Measurements from ENCODE around the gene FREY1.

The FREY1 gene

DNA sequence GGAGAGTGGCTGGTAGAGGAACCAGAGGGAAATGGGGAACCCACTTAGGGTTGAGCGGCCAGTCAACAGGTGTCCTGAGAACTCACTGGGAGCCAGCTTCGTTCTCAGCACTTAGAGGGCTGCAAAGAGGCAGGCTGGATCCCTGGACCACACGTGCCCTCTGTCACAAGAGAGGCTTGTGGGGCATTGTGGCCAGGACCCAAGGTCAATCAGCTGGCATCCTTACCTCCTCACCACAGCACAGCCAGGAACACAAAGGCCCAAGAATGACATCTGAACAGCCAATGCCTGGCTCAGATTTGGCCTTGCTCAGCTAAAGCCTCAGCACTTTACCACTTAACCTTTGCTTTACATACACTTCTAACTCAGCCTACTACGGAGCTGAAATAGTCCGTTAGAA lies 14.2 kb downstream of the FREY1 start:
- DNase-seq = no peak

DNA sequence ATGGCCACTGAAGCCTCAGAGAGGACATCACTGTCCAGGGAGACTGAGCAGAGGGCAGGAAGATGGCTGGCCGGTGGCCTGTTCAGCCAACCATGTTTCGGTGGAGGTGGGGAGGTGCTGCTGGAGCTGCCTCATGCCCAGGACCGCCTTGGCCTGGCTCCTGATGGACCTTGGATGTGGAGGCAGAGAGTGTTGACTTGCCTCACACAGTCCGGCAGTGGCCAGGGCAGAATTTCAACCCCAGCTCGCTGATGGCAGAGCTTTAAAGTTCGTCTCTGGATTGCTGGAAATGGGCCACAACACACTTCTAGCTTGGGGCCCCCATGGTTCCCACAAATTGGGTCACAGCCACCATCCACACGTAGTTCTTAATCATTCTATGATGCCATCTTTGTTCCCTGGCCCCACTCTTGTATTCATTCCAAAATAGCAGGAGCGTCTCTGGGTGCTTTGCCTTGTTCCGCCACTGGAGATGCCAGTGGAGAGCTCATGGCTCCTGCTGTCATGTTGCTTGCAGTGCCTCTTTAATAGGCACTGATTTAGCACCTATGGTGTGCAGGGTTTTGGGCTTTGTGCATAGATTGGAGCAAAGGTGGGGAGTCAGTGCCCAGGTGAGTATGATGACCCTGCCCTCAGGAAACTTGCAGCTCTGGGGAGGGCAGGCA lies 16.1 kb downstream of the FREY1 start:
- DNase-seq = no peak

DNA sequence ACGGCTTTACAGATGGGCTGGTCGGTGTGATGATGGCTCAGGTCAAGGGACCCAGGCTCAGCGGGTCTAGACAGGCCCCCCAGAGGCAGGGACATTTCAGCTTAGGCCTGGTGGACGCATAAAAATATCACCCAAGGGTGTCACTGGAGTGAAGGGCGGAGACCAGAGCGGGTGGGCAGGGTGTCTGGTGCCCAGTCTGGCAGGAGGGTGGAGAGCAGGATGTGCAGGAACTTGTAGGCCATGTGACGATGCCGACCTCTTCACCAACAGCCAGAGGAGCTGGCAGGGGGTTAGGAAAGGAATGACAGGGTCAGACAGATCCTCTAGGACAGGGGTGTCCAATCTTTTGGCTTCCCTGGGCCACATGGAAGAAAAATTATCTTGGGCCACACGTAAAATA lies 17.1 kb downstream of the FREY1 start:
- no peak for DNase-seq

DNA sequence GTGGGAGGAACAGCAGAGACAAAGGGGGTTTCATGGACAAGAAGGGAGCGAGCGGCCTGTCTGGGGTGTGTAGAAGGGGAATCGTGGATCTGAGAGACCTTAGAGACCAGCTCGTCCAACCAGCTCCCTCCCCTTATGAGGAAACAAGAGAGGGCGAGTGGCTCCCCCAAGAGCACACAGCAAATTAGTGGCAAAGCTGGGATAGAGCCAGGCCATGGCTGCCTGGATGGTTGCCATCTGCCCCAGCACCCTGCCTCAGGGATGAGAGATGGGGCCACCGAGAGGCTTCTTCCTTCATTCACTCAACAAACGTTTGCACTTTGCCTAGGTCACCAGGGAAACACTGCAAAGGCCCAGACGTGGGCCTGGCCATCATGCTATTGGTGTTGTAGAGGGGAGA lies 17.5 kb downstream of the FREY1 start:
- no peak for DNase-seq

DNA sequence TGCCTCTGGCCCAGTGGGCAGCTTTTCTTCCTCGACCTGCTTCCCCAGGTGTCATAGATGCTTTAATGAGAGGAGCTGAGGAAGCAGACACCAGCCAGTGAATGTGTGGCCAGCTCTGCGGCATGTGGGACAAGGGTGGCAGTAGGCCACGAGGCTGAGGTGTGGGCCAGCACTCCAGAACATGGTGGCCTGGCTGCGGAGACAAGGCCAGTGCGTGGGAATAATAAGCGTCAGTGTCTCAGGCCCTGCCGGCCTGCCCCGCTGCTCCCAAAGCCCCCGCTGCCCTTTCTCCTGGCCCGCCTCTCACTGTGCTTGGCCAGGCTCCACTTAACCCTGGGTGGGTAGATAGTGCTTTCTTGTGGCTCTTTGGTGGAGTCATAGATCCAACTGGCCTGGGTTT lies 19.5 kb downstream of the FREY1 start:
- no peak for DNase-seq

DNA sequence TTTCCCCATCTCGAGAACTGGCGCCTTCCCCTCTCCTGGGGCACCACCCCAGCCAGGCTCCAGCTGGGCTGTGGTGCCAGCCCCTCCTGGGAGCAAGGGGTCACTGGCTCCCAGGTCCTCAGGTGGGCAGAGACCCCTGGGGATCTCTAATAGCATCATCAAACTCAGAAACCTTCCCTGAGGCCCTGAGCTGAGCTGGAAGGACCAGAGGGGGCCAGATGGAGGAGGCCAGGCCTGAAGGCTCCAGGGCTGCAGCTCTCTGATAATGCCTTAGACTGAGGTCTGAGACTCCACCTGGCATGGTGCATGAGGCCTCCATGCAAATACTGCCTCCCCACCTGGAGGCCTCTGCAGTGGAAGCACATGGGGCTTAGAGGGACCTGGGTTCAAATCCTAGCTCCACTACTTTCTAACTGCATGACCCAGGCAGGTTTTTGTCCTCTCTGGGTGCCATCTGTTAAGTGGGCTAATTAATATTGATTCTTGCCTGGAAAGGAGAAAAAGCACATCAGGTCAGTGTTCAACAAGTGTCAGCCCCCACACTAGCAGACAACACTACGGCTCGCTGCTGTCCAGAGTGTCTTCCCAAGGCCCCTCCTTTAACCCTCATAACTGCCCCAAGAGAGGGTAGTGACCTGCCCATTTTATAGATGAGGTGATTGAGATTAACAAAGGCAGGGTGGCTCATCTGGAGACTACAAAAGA lies 20.1 kb downstream of the FREY1 start:
- no peak for DNase-seq

DNA sequence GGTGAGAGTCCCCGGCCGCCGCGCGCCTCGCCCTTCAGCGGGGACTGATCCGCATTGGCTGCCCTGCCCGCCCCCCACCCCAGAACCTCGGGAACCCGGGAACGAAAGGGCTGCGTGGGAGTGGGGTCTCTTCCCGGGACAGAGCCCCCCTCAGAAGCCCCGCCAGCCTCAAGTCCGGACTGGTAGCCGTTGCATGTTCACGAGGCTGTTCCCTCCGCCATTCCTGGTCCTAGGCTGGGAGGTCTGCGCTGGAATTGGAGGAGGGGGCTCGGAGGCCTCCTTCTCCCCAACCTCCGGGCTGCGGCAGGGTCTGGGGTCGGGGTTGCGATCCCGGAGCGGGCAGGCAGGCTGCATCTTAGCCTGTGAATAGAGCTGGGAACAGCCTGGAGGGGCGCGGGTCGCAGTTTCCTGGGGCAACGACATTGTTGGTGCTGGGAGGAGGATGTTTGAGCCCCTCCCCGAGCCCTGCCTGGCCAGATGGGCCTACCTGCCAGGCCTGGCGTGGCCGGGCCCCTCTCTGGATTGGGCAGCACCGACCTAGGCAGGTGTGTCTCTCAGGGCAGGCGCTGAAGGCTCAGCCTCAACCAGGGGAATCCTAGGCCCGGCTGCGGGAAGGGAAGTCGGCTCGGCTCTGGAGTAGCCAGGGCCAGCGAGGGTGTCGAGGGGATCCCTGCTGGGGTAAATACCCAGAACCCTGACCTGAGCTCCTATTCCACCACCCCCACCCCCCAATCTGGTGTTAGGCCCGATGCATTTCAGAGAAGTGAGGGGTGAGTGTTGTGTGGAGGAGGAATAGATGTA lies 20.9 kb downstream of the FREY1 start:
- no peak for DNase-seq

DNA sequence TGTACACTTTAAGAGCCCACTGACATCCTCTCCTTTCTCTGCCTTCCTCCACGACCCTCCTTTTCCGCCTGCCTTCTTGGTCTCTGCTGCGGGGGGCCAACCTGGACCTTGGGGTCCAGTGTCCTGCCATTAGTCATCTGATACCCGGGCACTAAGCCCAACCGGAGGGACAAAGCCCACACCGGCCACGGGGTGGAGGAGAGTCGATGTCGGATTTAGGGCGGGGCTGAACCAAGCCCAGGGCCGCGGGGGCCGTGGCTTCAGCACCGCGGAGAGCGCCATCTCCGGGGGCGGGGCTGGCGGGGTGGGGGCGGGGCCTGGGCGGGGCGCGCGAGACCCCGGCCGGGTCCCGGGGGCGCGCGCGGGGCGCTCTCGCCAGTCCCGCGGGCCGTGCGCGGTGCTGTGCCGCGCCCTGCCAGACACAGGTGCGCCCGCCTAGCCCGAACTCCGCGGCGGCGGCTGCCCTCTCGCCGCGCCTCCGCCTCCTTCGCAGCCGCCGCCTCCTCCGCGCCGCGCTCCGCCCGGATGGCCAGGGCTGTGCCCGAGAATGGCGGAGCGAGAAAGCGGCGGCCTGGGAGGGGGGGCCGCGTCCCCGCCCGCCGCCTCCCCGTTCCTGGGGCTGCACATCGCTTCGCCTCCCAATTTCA lies 21.7 kb downstream of the FREY1 start, which contains the start of gene MAPK8IP1:
Gene MAPK8IP1, plus strand, starts transcription at position 378 of the 647 bp plus-strand sequence. Its CDS starts 170 bp downstream, at position 548.
- no peak for DNase-seq

DNA sequence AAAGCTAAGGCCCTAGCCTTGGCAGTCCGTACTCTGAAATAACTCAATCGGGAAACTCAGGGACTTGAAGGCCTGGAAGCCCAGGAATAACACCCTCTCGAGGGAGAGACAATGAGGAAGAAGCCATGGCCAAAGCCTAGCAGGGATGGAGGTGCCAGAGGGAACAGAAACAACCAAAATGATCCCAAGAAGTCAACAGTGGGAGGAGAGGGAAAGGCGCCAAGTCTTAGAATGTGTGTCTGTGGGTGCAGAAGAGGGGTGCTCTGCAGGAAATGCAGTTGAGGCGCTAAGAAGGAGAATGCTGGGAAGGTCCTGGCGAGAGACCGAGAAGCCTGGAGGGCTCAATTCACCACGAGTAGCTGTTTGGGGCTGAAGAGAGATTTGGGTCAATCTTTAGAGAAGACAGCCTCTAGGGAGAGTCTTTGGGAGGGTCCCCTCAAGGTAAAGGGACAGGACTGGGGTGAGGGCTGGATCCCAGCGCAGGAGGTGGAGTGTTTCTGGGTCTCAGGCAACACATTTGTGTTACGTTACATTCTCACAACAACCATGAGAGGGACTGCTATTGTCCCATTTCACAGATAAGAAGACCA lies 22.4 kb downstream of the FREY1 start:
- DNase-seq = no peak

DNA sequence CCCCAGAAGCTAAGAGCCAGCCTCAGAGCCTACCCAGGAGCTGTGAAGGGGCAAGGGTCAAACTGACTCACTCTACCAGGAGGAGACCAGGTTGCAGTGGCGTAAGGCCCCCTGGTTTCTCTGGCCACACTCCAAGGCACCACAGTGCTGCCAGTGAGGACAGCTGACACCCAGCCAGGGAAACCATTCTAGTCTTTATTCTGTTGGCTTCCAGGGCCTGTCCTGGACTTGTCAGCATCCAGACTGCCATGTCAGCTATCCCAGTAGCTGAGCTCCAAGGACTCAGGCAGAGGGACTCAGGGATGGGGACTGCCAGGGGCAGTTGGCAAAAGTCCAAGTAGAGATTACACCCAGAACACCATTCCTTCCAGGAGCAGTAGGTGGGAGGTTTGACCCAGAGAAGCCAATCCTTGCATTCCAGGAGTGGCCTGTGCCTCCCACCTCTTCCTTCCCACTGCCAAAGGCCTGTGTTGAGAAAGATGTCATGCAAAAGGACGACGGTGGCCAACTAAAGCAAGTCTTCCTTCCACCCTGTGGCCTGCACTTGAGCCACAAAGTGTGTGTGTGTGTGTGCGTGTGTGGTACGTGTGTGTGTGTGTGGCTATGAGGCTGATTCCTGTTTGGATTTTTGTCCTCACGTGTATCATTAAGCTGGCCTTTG lies 25.2 kb downstream of the FREY1 start:
- DNase-seq = no peak

DNA sequence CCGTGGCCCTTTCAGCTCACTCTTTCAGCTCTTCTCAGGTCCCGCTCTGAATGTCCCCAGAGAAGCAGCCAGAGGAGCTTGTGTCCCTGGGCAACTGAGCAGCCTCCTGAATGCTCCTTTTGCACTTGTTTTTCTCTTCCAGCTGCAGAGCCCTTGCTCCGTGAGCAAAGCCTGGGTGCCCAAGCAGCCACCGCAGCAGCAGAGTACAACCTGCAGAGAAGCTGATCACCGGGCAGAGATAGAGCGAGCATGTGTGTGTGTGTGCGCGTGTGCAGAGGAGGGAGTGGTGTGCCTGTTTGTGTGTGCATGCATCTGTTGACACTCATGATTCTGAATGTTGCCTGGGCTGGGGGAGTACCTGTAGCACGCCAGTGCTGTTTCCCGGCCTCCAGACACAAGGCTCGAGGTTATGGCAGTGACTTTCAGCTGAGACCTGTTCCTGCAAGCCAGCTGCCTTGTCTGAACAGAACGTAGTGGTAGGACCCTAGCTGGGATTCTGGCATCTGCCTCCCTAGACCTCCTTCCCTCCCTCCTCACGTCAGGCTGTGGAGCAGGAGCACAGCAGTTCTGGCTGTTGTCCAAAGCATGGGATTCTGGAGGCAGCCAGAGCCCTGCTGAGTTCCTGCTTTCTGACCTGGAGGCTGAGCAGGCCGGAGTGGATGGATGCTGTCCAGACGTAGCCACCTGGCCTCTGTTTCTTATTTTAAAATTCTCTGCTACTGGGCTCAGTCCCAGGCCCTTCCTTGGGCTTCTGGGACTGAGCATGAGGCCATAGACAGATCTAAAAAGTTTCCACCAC lies 26.1 kb downstream of the FREY1 start:
- DNase-seq = no peak

DNA sequence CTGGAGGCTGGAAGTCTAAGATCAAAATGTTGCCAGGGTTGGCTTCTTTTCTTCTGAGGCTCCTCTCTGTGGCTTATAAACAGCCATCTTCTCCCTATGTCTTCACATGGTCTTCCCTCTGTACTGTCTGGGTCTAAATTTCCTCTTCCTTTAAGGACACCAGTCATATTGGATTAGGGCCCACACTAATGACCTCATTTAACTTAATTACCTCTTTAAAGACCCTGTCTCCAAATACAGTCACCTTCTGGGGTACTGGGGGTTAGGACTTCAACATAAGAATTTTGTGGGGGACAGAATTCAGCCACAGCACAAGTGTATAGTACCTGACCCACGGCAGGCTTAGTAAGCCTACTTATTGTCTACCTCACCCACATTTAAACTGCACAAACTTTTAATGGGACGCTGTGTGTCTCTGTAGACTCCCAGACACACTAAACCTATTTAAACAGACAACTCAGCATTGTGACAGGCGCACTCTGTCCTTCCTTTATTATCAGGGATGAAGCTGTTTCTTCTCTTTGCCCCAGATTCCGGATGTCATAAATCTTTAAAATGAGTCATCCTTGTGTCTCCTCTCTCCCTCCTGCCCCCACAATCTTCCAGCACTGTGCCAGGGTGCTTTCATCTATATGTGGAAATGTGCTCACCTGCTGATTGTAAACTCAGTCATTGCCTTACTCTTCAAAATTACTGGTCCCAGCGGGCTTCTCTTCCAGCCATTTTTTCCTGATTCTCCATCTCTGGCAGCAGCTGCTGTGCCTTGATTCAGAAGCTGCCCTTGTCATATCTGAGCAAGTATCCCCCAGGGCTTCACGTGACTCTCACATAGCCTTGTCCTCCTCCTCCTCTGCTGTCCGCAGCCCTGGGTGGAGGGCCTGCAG lies 27.0 kb downstream of the FREY1 start:
- no peak for DNase-seq

DNA sequence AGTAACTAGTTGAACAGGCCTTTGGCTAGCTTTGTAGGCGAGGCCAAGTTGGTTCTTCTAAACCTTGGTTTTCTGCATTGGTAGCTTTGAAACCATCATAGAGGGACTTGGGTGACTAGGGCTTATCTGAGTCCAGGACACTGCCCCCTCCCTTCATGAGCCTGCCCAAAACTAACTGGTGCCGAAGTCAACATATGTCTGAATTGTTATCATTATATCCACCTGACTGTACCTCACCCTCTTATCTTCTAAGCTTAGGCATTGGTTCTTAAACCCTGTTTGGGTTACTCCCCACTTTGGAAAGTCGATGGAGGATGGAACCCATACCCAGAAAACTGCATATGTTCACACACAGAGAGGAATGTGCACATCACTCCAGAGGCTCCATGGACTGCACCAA lies 29.2 kb downstream of the FREY1 start:
- DNase-seq = no peak

DNA sequence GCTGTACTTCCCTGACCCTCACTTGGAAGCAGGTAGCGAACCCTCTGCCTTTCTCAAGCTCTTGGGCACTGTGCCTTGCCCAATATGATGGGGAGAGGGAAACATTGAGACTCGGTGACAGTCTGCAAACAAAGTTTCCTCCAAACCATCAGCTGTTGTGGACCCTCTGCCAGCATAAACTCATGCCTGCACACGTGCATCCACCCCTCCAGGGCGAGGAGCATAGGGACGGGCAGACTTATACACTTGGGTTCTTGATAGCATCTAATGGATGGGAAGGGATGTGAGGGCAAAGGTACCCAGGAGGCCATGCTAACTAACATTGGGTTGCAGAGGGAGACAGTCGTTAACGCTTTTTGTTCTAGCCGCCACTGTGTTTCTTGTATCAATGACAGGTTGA lies 29.9 kb downstream of the FREY1 start:
- DNase-seq = no peak

DNA sequence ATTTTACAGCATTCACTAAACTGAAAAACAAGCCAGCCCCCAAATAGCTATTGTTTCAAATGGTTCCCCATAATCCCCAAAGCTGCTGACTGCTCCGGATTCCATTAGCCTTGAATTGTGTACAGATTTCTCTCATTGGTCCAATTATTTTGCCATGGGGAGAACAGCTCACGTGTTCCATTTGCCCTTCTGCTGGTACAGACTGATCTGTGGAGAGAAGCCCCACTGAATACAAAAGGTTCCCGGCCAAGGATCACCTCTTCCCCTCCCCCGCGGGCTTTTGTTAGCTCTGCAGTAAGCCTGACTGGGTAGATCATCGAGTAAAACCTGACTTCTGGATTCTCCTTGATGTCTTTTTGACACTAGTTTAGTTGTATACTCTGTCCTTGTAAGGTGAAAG lies 30.7 kb downstream of the FREY1 start:
- DNase-seq = no peak

DNA sequence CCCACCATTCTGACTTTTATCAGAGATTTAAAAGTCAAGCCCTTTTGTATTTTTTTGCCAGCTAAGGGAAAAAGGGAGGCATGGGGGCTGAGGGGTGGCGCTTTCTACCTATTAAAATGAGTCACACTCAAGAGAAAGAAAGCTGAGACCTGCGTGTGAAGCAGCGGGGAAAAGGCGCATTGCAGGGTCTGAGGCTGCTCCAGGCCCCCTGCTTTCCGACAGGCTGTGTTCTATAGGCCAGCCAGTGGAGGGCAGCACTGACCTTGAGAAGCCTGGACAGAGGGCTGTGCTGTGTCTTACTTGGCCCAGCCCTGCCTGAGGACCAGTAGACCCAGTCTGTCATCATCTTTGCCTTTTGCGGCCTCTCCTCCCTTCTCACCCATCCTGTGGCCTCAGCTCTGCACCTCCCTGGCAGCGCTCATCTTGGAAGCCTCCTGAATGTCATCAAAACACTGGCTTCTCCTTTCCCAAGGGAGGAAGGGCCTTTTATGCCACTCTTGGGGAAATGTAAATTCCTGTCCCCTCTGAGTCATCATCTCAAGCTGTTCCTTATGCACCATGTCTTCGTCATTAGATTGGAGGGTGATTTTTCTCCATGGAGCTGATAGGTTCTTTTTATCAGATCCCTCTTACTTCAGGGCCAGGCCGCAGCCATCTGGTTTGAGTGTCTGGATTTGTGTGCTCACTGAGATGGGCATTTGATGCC lies 34.3 kb downstream of the FREY1 start:
- DNase-seq = no peak

DNA sequence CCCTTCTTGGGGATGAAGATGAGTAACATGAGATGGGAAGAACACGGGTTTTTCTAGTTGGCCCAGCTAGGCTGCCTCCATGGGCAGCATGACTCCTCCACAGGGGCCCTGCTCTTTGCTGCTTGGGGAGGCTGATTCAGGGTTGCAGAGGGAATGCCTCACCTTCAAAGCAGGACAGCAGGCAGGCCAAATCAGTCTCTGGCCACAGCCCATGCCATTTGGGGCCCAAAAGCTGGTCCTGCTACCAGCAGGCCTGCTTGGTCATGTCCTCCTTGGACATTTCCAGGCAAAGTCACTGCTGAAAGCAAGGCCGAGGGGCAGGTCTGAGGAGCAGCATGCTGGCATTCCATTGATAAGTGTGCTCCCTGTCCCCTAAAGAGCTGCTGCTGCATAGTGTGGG lies 35.4 kb downstream of the FREY1 start:
- no peak for DNase-seq

DNA sequence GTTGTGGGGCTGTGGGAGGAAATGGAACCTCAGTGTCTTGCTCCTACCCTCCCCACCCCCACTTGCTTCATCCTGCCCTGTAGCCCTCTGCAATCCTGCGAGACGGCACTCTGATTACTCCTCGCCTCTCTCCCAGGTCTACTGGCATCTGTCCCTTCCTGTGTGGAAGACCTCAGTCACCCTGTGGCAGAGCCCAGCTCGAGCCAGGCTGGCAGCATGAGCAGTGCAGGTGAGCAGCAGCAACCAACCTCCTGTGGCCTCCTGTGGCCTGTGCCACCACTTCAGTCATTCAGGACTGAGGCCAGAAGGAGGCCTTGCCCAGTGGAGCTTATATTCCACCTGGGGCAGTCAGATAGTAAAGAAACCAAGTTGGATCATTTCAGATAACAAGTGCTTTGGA lies 36.4 kb downstream of the FREY1 start:
- no peak for DNase-seq

DNA sequence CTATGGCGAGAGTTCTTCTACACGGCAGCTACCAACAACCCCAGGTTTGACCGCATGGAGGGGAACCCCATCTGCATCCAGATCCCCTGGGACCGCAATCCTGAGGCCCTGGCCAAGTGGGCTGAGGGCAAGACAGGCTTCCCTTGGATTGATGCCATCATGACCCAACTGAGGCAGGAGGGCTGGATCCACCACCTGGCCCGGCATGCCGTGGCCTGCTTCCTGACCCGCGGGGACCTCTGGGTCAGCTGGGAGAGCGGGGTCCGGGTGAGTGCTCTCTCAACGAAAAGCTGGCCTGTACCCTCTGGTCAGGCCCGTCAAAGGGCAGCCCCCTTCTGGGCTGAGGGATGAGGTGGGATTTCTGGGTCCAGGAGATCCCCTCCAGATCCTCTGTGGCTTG lies 37.5 kb downstream of the FREY1 start:
- DNase-seq = no peak

DNA sequence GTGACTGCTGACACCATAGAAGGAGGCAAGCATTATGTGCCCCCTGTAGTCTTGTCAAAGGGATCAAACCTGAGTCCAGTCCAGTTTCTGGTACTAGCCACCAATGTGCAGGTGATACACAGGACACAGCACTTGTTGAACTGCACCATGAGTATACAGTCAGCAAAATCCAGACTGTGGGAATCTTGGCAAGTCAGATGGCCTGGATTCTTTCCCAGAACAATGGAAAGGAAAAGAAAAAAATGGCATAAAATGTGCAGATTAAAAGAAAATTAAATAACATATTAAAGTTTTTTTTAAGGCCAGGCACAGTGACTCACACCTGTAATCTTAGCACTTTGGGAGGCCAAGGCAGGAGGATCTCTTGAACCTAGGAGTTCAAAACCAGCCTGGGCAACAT lies 43.0 kb downstream of the FREY1 start:
- no peak for DNase-seq

All from NCI-H1417 treated with DMSO at 0.1 percent for 48 hours (cell line).